Smooth muscle cell (in vitro differentiated cells): ENCODE measurements around the gene CYSRT1. TPM values are rescaled to one million over a fixed set of nuclear protein-coding genes. Genes with fewer than 3 reads are reported as not detected.
"Not testable (repeated sequence)": the region's sequence is repeated elsewhere in the genome, so short reads cannot be mapped to it uniquely, and the experiment has no call there.

Experiments used
- DNase-seq: peaks from one replicate; lab custom pipeline; 2025; ENCODE audit not compliant: unreplicated experiment; lab: John Stamatoyannopoulos, UW
- H2AFZ ChIP-seq: fragments of 200-600 bp; sonication (generic); 2 replicates; pipeline ENCODE4 v1.6.0; 2016; ENCODE audit warnings: antibody characterized with exemption, low read depth, mild to moderate bottlenecking
- H3F3A ChIP-seq: fragments of 200-600 bp; sonication (generic); 2 replicates; pipeline ENCODE4 v1.6.0; 2017; ENCODE audit warnings: antibody characterized with exemption, low read depth
- H3K27ac ChIP-seq: fragments of 200-600 bp; sonication (generic); 2 replicates; pipeline ENCODE4 v1.5.1; 2016; ENCODE audit warnings: low read depth, mild to moderate bottlenecking
- H3K27me3 ChIP-seq: fragments of 200-600 bp; sonication (generic); 2 replicates; pipeline ENCODE4 v1.6.1; 2016; ENCODE audit warnings: low read depth, mild to moderate bottlenecking
- H3K36me3 ChIP-seq: fragments of 200-600 bp; sonication (generic); 2 replicates; pipeline ENCODE4 v1.5.1; 2016; ENCODE audit warnings: low read depth
- H3K4me1 ChIP-seq: fragments of 200-600 bp; sonication (generic); 2 replicates; pipeline ENCODE4 v1.5.1; 2016; ENCODE audit warnings: low read depth
- H3K4me2 ChIP-seq: fragments of 200-600 bp; sonication (generic); 2 replicates; pipeline ENCODE4 v1.6.0; 2016; ENCODE audit warnings: mild to moderate bottlenecking
- H3K4me3 ChIP-seq: fragments of 200-600 bp; sonication (generic); 2 replicates; pipeline ENCODE4 v1.5.1; 2016; ENCODE audit warnings: mild to moderate bottlenecking
- H3K79me2 ChIP-seq: fragments of 200-600 bp; sonication (generic); 2 replicates; pipeline ENCODE4 v1.6.0; 2016; ENCODE audit warnings: low read depth, mild to moderate bottlenecking
- H3K9ac ChIP-seq: fragments of 200-600 bp; sonication (generic); 2 replicates; pipeline ENCODE4 v1.6.0; 2016; ENCODE audit warnings: low read depth
- H3K9me3 ChIP-seq: fragments of 200-600 bp; sonication (generic); replicated peaks from 2 replicates; pipeline ENCODE4 v1.5.1; 2016; ENCODE audit warnings: low read depth
- H4K20me1 ChIP-seq: fragments of 200-600 bp; sonication (generic); 2 replicates; pipeline ENCODE4 v1.6.0; 2016; ENCODE audit warnings: low read depth
- WGBS: methylation state at CpG from one replicate; pipeline ENCODE4 v1.1.7; 2016; ENCODE audit warnings: low lambda C conversion rate; 5-methylcytosine and 5-hydroxymethylcytosine counted together
- polyA plus RNA-seq: library from polyadenylated mRNA; unstranded; fragments of >200 nt; fragmentation: Nextera tagmentation; extraction: Ambion mirVana; gene quantifications from 2 replicates; pipeline ENCODE4 v1.2.1, GENCODE V29; 2016
- total RNA-seq: library from RNA; depleted of rRNA; stranded (reverse); fragments of >200 nt; gene quantifications from 2 replicates; pipeline ENCODE4 v1.2.3, GENCODE V29; 2014
- TF ChIP-seq, protein P1 (sequence below): fragments of 200-600 bp; sonication (generic); IDR thresholded peaks from 2 replicates; pipeline ENCODE4 v1.5.1; 2017; ENCODE audit warnings: borderline replicate concordance, mild to moderate bottlenecking, antibody characterized with exemption; ENCODE audit not compliant: insufficient read depth, poor library complexity, severe bottlenecking

The CYSRT1 gene
- total and polyA plus RNA-seq, 2 experiments from 2014 or later = 2.3 to 2.4 TPM

DNA sequence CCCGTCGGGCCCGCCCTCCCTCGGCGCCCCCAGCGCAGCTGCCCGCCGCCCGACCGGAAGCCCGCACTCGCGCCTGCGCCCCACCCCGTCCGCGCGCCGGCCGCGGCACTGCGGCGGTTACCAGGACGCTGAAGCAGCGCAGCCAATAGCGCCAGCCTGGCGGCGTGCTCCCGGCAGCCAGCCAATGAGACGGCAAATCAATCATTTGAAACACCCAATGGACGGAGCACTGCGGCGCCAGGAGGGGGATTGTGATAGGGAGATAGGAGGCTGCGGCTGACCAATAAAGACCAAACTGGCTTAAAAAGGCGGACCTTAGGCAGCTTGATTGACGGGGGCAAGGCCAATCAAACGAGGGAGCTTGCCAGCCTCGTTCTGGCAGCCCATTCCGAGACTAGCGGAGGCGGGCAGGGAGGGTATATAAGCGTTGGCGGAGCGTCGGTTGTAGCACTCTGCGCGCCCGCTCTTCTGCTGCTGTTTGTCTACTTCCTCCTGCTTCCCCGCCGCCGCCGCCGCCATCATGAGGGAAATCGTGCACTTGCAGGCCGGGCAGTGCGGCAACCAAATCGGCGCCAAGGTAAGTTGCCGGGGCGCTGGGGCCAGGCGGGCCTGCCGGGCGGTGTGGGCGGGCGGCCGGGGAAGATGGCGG, 16.0 kb downstream of the CYSRT1 start, which contains the start of gene TUBB4B:
Gene TUBB4B (plus strand): TSS at position 447 of the 649 bp plus-strand sequence. CDS start 74 bp downstream, at position 521.
- H3K36me3 ChIP-seq = no peaks in the 10 kb centered on the region
- peak within 1 kb of the TSS; percentile 93 for H3K4me3 ChIP-seq
- no peaks in the 10 kb centered on the region for H3K27me3 ChIP-seq
- peaks cover 25% of the 10 kb centered on the region for H3F3A ChIP-seq
- TF ChIP-seq, protein P1, sequence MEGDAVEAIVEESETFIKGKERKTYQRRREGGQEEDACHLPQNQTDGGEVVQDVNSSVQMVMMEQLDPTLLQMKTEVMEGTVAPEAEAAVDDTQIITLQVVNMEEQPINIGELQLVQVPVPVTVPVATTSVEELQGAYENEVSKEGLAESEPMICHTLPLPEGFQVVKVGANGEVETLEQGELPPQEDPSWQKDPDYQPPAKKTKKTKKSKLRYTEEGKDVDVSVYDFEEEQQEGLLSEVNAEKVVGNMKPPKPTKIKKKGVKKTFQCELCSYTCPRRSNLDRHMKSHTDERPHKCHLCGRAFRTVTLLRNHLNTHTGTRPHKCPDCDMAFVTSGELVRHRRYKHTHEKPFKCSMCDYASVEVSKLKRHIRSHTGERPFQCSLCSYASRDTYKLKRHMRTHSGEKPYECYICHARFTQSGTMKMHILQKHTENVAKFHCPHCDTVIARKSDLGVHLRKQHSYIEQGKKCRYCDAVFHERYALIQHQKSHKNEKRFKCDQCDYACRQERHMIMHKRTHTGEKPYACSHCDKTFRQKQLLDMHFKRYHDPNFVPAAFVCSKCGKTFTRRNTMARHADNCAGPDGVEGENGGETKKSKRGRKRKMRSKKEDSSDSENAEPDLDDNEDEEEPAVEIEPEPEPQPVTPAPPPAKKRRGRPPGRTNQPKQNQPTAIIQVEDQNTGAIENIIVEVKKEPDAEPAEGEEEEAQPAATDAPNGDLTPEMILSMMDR = no peak
- H3K27ac ChIP-seq = peak within 1 kb of the TSS; percentile 93
- H3K4me2 ChIP-seq = peak within 1 kb of the TSS; percentile 100
- H3K79me2 ChIP-seq = peaks cover 38% of the 10 kb centered on the region
- DNase-seq = peak; percentile 100
- peaks cover 42% of the 10 kb centered on the region for H4K20me1 ChIP-seq
- peak within 1 kb of the TSS; percentile 90 for H3K9ac ChIP-seq
- peak within 1 kb of the TSS; percentile 86 for H2AFZ ChIP-seq
- 1% methylated on average over 63 of the region's 67 CpGs for WGBS
- peaks cover 13% of the 10 kb centered on the region for H3K4me1 ChIP-seq
- no peaks in the 10 kb centered on the region for H3K9me3 ChIP-seq

DNA sequence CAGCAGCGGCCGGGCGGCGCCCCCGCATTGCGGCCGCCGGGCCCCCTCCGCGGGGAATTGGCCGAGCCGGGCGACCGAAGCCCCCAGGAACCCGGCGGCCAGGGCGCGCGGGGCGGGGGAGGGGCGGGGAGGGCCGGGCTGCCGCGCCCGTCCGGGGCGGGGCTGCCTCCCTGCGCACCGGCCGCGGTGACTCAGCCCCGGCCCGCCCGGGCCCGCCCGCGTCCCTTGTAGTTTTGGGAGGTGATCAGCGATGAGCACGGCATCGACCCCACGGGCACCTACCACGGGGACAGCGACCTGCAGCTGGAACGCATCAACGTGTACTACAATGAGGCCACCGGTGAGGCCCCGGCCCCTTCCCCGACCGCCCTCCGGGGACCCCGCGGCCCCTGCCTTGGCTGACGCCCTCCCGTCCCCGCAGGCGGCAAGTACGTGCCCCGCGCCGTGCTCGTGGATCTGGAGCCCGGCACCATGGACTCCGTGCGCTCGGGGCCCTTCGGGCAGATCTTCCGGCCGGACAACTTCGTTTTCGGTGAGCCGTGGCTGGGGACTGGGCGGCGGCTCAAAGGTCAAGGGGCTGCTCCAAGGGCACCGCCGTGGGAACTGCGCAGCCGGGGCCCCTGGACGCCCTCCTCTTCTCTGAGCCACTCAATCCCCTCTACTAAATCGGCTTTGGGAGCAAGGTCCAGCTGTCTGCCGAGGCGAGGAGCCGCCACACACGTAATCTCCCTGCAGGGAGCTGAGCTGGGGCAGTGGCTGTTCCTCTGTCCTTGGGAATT, 16.7 kb downstream of the CYSRT1 start:
- Histone ChIP-seq H3K4me2 (peak overlapping the region; percentile 100), H3K9me3 (no peaks in the 10 kb centered on the region), H3K36me3 (no peaks in the 10 kb centered on the region), H3K27me3 (no peaks in the 10 kb centered on the region), H3K4me3 (peak overlapping the region; percentile 93), H3F3A (peaks cover 25% of the 10 kb centered on the region), H2AFZ (no peak overlapping the region), H3K79me2 (peaks cover 38% of the 10 kb centered on the region), H3K27ac (peak overlapping the region; percentile 86), H4K20me1 (peaks cover 38% of the 10 kb centered on the region), H3K4me1 (peaks cover 7% of the 10 kb centered on the region), H3K9ac (peak overlapping the region; percentile 90)
- TF ChIP-seq, protein P1 = no peak
- DNase-seq = no peak
- 7% methylated on average over 29 of the region's 83 CpGs for WGBS

DNA sequence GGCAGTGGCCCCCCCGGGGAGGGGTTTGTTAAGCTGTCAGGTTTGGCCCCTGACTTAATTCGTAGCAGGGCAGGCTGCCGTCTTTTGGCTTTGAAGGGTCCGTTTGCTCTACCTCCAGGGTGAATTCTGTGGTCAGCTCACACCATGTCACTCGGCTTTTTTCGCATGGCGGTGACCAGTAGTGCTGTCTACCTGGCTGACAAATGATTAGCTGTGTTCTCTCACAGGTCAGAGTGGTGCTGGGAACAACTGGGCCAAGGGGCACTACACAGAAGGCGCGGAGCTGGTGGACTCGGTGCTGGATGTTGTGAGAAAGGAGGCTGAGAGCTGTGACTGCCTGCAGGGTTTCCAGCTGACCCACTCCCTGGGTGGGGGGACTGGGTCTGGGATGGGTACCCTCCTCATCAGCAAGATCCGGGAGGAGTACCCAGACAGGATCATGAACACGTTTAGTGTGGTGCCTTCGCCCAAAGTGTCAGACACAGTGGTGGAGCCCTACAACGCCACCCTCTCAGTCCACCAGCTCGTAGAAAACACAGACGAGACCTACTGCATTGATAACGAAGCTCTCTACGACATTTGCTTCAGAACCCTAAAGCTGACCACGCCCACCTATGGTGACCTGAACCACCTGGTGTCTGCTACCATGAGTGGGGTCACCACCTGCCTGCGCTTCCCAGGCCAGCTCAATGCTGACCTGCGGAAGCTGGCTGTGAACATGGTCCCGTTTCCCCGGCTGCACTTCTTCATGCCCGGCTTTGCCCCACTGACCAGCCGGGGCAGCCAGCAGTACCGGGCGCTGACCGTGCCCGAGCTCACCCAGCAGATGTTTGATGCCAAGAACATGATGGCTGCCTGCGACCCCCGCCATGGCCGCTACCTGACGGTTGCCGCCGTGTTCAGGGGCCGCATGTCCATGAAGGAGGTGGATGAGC, 17.6 kb downstream of the CYSRT1 start:
- H3K27ac ChIP-seq = peak overlapping the region; percentile 86
- no peaks in the 10 kb centered on the region for H3K36me3 ChIP-seq
- 80% methylated on average over 36 of the region's 36 CpGs for WGBS
- H3K4me3 ChIP-seq = peak overlapping the region; percentile 93
- H3F3A ChIP-seq = peaks cover 25% of the 10 kb centered on the region
- TF ChIP-seq, protein P1 = no peak
- H3K9me3 ChIP-seq = no peaks in the 10 kb centered on the region
- no peaks in the 10 kb centered on the region for H3K27me3 ChIP-seq
- H3K79me2 ChIP-seq = peaks cover 38% of the 10 kb centered on the region
- peak overlapping the region; percentile 100 for H3K4me2 ChIP-seq
- no peak for DNase-seq
- H2AFZ ChIP-seq = no peak overlapping the region
- H4K20me1 ChIP-seq = peaks cover 32% of the 10 kb centered on the region
- H3K4me1 ChIP-seq = peaks cover 5% of the 10 kb centered on the region
- H3K9ac ChIP-seq = peak overlapping the region; percentile 90

DNA sequence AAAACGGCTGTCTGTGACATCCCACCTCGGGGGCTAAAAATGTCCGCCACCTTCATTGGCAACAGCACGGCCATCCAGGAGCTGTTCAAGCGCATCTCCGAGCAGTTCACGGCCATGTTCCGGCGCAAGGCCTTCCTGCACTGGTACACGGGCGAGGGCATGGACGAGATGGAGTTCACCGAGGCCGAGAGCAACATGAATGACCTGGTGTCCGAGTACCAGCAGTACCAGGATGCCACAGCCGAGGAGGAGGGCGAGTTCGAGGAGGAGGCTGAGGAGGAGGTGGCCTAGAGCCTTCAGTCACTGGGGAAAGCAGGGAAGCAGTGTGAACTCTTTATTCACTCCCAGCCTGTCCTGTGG, 18.3 kb downstream of the CYSRT1 start:
- not testable (repeated sequence) for H3K9ac ChIP-seq, H3K27me3 ChIP-seq, H3K4me1 ChIP-seq, H3K4me3 ChIP-seq, H2AFZ ChIP-seq, DNase-seq, H3K27ac ChIP-seq, H3K9me3 ChIP-seq, H3K36me3 ChIP-seq
- Histone ChIP-seq H3F3A (peaks cover 25% of the 10 kb centered on the region), H4K20me1 (peaks cover 28% of the 10 kb centered on the region), H3K79me2 (peaks cover 38% of the 10 kb centered on the region), H3K4me2 (peak overlapping the region; percentile 100)
- WGBS = 94% methylated on average over 18 of the region's 18 CpGs
